Mammary epithelial cell (primary cell): Measurements from ENCODE around the gene ARHGEF38.

ENCODE experiments used
- EZH2 ChIP-seq: IDR thresholded peaks from 2 replicates; pipeline ENCODE4 v1.6.1; 2012; ENCODE audit warnings: low read length, inconsistent platforms, borderline replicate concordance
- TF ChIP-seq, protein P1 (sequence below), 2 donors: IDR thresholded peaks in 1 of 2; conservative IDR thresholded peaks in 1 of 2; 2 replicates each; pipeline ENCODE4 v1.5.1; 2011 to 2012; ENCODE audit warnings: inconsistent platforms in 2 of 2, low read length in 2 of 2, mild to moderate bottlenecking in 2 of 2, control low read depth in 1 of 2, low read depth in 1 of 2; ENCODE audit not compliant: insufficient read depth in 1 of 2; ENCODE audit errors: extremely low read depth in 1 of 2

DNA sequence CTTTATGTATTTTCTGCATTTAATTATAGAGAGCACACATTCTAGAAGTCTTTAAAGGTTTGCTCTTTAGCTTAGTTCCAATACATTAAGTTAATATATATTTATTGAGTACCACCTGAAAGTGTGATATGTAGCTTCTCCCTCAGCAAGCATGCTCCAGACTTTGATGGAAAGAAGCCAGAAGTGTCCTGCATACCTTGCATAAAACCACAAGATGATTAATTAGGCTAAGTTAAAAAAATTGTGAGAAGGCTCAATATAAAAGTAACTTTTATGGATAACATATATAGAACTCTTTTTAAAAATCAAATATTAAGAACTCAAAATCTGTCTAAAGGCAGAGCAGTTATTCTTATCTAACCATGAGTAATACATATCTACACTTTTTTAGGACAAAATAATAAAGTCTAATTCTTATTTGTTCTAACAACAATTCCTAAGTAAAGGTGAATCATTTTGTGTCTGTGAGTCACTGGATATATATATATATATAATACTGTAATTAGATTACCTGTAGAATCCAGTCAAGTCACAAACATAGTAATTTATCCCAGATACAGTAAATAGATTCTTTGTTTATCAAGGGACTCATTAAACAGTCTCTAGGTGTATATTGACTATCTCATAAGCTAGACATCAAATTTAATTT is 104.8 kb downstream of the ARHGEF38 start:
- TF ChIP-seq, protein P1, sequence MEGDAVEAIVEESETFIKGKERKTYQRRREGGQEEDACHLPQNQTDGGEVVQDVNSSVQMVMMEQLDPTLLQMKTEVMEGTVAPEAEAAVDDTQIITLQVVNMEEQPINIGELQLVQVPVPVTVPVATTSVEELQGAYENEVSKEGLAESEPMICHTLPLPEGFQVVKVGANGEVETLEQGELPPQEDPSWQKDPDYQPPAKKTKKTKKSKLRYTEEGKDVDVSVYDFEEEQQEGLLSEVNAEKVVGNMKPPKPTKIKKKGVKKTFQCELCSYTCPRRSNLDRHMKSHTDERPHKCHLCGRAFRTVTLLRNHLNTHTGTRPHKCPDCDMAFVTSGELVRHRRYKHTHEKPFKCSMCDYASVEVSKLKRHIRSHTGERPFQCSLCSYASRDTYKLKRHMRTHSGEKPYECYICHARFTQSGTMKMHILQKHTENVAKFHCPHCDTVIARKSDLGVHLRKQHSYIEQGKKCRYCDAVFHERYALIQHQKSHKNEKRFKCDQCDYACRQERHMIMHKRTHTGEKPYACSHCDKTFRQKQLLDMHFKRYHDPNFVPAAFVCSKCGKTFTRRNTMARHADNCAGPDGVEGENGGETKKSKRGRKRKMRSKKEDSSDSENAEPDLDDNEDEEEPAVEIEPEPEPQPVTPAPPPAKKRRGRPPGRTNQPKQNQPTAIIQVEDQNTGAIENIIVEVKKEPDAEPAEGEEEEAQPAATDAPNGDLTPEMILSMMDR (conservative IDR thresholded peaks at IDR 0.05 in 1 of 2, IDR thresholded peaks at IDR 0.05 in 1 of 2; ENCODE audit: extremely low read depth in 1 of 2, insufficient read depth in 1 of 2, low read depth in 1 of 2, low read length in 2 of 2): no peak
- no peak for TF ChIP-seq EZH2
